ENCODE data around the gene VKORC1.
"Not testable (repeated sequence)": the region's sequence is repeated elsewhere in the genome, so short reads cannot be mapped to it uniquely, and the experiment has no call there.

VKORC1 gene

DNA sequence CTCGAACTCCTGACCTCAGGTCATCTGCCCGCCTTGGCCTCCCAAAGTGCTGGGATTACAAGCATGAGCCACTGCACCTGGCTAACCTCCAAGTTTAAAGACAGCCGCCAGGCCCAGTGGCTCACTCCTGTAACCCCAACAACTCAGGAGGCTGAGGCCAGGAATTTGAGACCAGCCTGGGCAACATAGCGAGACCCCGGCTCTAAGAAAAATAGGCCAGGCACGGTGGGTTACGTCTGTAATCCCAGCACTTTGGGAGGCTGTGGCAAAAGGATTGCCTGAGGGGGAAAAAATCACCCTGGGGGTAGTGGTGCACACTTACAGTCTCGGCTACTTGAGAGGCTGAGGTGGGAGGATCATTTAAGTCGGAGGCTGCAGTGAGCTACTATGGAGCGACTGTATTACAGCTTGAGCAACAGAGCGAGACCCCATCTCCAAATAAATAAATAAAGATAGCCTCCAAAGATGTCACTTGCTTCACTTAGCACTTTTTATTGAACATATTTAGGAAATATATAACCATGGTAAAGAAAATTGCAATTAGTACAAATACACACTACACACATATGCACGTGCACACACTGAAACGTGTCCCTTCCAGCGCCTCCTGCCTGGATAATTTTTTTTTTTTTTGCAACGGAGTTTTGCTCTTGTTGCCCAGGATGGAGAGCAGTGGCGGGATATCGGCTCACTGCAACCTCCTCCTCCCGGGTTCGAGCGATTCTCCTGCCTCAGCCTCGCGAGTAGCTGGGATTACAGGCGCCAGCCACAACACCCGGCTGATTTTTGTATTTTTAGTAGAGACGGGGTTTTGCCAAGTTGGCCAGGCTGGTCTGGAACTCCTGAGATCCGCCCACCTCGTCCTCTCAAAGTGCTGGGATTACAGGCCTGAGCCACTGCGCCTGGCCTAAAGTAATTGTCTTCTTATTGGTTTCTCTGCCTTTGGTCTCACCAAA lies 12.2 kb upstream of the VKORC1 start:
- DNase-seq, result no peak

DNA sequence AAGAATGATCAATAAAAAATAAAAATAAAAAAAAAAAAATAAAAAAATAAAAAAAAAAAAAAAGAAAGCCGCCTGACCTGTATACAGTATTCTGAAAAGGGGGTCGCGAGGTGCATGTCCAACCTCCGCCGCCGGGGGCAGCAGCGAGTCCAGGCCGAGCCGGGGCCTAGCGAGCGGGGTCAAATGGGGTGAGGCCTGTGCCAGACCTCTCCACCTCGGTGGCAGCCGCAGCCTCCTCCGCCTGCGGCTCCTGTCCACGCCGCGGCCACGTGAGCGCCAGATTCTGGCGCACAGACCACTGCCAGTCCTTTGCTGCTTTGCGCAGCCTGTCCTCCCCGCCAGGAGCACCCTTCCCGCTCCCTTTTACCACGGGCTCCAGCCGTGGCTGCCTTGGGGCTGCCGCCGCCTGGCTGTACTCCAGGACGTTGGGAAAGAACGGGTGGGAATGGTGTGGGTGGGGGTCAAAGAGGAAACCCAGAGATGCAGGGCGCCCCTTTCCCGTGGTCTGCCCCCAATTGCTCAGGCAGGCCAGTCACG lies 11.1 kb upstream of the VKORC1 start:
- peak; percentile 45 to 46 for DNase-seq

DNA sequence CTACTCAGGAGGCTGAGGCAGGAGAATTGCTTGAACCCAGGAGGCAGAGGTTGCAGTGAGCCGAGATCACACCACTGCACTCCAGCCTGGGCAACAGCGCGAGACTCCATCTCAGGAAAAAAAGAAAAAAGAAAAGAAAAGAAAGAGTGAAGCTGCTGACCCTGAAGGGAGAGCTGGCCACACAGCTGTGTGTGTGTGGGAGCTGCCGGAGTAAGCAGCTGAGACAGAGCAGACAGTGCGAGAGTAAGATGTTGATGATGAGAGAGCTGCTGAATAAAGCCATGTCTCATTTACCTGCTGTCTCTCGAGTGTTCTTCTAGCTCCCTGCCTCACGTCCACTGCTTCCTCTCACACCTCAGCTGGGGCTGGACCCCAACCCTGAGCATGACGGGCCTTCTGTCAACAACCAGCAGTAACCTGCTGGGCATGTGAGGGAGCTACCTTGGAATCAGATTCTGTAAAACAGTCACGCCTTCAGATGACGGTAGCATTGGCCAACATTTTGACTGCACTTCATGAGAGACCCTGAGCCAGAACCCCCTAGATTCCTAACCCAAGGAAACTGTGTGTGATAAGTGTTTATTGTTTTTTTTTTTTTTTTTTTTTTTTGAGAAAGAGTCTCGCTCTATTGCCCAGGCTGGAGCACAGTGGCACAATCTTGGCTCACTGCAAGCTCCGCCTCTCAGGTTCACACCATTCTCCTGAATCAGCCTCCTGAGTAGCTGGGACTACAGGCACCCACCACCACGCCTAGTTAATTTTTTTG lies 6.5 kb upstream of the VKORC1 start:
- not testable (repeated sequence) for DNase-seq

DNA sequence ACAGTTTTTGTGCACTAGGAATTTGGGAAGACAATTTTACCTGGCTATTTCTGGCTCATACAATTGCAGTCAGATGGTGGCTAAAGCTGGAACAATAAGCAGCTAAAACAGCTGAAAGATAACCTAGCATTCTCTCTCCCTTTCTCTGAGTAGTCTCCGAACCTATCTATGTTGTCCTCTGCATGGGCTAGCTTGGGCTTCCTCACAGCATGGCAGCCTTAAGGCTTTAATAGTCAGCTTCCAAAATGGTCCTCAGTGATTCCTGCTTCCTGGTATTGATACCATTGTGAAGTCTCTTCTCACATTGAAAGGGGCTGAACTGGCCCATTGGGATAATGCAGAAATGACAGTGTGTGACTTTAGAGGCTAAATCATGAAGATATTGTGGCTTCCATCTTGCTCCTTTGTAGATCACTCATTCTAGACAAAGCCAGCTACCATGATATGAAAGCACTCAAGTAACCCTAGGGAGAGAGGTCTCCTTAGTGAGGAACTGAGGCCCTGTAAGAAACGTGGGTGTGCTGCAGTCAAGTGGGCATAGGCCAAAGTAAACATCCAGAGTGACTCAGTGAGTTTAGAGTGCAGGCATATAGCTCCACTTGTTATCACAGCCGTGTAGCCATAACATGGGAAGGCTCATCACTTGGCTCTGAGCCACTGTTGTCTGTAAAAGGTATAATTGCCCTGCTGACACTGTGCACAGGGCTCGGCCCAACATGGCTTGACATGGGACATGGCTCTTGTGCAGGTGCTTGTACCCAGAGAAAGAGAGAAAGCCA lies 5.5 kb upstream of the VKORC1 start:
- DNase-seq, result no peak

DNA sequence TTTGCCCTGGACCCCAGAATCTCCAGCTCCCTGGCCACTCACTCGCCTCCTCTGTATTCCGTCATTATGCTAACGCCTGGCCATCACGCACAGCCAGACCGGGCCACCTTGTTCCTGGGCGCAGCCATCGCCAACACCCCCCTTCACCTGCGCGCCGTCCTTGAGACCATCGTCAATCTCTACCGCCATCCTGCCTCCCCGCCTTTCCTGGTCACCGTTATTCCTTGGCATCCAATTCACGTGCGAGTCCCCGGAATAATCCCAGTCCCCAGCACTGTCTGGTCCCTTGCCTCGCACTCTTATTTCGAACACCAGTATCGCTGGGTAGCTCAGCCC lies 541 bp downstream of the VKORC1 start:
- no peak for DNase-seq

DNA sequence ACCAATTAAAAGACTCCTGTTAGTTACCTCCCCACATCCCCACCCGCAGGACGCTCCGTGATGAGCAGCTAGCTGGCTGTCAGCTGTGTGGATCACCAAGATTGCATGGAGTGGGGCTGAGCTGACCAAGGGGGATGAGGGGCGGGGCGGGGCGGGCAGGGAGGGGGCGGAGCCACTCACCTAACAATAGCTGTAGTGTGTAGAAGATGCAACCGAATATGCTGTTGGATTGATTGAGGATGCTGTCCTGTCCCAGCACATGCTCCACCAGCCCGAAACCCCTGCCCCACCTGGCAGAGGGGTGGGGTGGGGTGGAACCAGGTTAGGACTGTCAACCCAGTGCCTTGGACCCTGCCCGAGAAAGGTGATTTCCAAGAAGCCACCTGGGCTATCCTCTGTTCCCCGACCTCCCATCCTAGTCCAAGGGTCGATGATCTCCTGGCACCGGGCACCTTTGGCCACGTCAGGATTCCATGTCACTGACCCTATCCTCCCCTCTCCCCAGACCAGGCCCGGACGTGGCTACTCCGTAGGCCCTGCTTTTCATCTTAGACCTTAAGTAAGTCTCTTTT lies 1.4 kb downstream of the VKORC1 start:
- DNase-seq, result peak in 1 of 2 experiments; percentile 5

DNA sequence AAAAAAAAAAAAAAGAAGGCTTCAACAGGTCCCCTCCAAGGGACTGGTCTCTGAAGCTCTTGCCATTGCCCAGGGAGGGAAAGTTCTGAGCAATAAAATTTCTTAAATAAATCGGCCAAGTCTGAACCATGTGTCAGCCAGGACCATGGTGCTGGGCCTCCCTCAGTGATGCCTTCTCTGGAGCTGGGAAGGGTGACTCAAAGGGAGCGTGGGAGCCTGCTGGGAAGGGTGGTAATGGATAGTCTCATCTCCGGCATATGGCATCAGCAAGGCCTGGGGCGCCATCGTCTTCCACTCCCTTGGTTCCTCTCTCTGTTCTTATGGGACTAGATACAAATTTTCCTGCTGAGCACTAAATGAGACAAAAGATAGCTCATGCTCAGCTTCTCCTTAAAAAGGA lies 2.3 kb downstream of the VKORC1 start:
- DNase-seq, result no peak

DNA sequence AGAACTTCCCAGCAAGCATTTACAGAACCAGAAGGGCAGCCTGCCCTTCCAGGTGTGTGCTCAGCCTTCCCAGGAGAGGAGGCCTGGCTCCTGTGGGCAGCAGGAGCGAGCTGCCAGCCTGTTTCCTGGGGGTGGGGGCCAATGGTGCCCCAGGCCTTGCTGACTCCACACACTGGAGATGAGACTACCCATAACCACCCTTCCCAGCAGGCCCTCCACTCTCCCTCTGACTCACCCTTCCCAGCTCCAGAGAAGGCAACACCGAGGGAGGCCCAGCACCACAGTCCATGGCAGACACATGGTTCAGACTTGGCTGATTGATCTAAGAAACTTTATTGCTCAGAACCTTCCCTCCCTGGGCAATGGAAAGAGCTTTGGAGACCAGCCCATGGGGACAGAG lies 4.1 kb downstream of the VKORC1 start:
- DNase-seq, result no peak

DNA sequence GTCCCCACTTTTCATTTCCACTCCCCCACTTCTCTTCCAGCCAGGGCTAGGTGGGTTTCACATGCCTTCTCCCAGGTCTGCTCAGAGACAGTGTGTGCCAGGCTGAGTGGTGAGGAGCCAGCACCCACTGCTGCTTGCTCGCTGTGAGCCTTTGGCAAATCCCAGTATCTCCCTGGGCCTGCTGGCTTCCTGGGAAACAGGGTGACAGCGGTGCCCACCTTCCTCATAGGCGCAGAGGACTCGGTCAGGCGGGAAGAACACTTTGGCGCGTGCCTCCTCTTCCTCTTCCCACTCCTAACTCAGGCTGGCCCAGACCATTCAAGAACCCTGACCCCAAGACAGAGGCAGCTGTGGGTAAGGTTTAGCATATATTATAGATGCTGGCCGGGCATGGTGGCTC lies 5.4 kb downstream of the VKORC1 start:
- no peak for DNase-seq

DNA sequence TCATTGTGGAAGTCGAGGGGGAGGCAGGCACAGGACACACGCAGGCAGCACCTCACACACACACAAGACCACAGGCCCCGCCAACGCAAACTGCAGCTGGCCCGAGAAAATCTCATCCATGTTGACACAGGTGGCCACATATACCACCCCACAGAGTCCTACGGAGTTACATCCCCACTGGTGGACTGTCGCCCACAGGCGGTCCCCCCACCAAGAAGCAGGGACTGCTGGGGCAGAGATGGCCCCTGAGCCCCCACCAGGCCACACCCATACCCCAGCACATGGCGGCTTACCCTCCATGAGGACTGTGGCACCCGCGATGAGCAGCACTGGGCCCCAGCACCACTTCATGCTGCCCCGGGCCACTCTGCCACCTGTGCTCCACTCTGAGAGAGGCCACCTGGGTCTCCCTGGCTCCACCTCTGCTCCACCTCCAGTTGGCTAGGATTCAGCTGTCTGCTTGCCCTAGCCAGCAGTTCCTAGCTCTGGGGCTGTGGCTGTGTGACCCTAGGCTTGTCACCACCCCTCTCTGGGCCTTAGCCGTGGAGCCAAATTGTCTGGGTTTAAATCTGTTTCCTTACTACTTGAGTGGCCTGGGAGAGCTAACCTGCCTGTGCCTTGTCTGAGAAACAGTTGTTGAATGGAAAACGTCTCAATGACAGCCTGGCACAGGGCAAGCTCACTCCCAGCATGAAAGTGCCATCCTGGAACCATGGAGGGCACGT lies 6.0 kb downstream of the VKORC1 start, which contains the start of gene PRSS53:
PRSS53 (minus strand) TSS at position 485 of the 725 bp plus-strand sequence; CDS start at position 351, 134 bp downstream.
- DNase-seq, result no peak

DNA sequence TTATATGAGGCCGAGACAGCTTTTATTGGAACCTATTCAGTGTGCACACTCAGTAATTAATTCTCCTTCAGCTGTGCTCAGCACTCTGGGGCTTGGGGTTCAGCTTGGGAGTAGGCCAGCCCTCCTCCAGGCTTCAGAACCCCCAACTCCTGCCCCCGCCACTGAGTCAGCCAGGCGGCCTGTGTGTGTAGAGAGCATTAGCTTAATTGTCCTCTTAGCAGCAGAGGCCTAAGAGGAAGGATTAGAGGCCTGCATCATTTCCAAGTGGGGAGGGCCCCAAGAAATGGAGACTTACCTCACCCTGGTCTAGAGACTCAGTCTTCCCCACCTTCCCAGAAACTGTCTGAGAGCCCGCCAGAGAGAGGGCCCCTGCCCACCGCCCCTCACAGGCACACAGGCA lies 6.6 kb downstream of the VKORC1 start:
- DNase-seq, result no peak

DNA sequence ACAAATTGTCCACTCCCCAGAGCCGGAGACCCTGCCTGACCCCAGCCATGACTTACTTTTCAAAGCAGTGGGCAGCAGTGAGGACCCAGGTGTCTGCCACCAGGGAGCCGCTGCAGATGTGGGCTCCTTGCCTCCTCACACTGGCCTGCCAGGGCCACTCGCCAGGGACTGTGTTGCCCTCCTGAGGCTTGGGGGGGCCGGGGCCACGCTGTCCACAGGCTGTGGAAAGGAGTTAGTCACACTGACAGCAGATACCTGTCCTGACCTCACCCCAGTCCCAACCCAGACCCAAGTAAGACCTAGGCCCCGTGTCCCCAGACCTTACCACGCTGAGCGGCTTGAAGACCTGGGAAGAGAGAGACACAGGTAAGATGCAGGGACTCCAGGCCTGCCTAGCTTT lies 7.1 kb downstream of the VKORC1 start:
- DNase-seq, result no peak

DNA sequence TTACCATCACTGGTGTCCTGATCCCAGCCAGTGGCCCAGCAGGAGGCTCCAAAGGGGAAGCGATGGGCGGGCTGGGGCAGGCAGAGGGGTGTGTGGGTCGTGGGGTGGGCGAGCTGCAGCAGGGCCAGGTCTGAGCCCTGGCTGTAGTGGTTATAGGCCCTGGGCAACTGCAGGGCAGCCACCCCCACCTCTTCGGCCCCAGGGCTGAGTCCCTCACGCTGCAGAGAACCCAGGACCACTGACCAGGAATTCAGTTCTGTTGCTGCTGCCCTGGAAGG lies 8.0 kb downstream of the VKORC1 start:
- DNase-seq, result no peak

DNA sequence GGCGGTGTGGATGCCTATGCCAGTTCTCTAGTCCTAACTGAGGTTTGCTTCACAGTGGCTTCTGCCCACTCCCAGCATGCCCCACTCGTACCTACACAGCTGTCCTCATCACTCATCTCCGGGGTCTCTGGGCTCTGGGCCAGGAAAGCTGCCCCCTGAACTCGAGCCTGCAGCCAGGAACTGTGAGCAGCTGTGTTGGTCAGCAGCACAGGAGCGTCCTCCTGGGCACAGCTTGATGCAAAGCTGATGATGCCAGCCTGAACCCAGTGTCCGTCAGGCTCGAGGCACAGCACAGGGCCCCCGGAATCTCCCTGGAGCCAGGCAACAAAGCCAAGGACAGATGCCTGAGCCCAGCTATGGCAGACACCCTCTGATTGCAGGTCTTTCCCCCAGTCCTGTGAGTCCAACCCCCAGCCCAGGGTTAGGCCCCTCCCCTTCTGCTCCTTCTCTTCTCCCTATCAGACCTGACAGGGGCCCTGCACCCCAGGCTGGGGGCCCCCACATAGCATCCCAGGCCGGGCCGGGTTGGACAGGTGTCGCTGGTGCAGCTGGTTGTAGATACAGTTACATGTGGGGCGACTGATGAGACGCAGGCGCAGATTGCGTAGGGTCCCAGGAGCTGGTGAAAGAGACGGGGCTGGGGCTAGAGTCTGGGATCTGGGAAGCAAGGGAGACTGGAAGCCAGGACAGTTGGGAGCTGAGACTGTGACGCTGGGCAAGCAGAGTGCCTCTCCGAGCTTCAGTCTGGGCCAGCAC lies 8.5 kb downstream of the VKORC1 start:
- no peak for DNase-seq

DNA sequence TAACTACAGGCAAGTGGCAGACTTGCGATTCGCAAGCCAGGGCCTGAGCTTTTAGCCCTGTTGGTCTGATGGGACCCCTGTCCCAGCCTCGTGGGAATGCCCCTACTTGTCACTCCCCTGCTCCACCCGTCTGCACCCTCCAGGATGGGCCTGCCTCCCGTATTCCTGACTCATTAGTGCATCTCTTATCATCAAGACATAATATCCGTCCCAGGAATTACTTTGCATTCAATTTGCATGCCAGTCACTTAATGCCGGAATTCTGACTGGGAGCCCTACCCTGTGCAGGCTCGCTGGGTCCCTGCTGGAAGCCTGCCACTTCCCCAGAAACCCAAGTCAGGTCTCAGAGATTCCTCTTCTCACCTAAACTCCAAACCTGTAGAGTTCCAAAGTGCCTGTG lies 9.2 kb downstream of the VKORC1 start:
- DNase-seq, result no peak

DNA sequence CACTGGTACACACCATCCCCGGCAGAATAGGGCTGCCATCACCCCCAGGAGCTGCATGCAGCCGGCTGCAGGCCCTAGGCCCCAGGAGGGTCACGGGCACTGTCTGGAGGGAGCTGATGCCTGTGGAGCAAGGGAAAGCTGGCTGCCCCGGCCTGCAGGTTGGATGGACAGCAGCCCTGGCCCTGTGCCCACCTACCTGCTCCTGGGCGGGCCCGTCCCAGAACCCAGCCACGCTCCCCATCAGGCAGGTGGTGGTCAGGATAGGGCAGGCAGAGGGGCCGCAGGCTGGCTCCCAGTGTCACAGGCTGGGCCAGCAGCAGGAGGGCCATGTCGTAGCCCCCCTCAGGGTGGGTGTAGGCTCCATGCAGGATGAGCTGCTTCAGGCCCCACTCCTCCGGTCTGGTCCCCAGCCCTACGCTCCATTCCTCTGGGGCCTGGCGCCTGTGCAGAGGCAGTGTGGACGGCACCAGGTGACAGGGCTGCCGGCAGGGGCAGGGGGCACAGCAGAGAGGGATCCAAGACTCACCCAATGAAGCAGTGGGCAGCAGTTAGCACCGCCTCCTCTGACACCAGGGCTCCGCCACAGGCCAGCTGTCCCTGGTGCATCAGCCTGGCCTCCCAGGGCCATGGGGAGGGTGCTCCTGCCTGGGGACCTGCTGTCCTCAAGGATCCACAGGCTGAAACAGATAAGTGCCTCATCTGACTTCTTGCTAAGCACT lies 9.9 kb downstream of the VKORC1 start:
- DNase-seq, result no peak

DNA sequence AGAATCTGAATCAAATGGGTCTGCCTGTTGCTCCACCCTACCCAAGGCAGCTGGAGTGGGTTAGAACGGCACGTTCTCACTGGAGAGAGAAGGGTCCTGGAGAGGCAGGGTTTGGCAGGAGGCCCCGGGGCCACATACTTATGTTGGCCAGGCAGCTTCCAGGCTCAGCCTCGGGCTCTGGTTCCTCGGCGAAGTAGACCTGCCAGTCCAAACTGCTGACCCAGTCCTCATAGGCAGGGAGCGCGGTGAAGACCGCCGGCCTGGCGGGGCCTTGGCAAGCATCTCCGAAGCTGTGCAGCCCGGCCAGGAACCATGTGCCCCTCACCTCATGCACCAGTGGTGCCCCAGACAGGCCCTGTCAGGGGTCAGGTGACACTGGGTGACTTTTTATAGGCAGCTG lies 10.6 kb downstream of the VKORC1 start:
- no peak for DNase-seq

DNA sequence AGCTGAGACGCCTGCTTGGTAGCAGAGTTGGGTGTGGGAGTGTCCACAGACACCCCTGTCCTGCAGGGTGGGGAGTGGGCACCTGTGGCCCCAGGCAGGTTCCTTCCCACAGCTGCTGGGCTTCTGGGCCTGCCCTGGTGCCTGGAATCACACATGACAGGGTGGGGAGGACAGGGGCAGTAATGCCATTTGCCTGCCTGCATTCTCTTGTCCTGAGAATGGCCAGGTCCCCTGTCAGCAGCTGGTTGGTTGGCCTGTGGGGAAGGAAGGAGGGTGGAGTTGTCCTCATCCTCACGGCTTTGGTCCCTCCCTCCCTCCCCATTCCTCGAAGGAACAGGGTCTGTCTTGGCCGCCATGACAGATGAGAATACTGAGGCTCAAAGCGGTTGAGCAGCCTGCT lies 11.0 kb downstream of the VKORC1 start:
- DNase-seq, result no peak

DNA sequence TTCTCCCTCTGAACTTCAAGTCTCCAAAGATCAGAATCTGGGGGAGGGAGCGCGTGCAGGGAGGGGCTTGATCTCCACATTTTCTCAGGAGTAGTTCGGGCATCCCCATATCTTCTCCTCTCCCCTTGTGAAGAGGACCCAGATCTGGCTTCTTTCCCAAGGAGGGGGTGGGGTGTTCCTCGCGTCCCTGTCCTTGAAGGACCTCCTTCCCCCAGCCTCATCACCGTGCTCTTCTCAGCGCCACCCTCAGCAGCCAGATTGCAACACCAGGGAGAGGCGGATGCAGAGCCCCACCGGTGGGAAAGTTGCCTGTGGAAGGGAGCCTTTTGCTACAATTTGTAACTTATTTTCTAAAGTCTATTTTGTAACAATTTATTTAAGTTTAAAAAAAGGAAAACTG lies 11.5 kb downstream of the VKORC1 start:
- DNase-seq, result no peak

DNA sequence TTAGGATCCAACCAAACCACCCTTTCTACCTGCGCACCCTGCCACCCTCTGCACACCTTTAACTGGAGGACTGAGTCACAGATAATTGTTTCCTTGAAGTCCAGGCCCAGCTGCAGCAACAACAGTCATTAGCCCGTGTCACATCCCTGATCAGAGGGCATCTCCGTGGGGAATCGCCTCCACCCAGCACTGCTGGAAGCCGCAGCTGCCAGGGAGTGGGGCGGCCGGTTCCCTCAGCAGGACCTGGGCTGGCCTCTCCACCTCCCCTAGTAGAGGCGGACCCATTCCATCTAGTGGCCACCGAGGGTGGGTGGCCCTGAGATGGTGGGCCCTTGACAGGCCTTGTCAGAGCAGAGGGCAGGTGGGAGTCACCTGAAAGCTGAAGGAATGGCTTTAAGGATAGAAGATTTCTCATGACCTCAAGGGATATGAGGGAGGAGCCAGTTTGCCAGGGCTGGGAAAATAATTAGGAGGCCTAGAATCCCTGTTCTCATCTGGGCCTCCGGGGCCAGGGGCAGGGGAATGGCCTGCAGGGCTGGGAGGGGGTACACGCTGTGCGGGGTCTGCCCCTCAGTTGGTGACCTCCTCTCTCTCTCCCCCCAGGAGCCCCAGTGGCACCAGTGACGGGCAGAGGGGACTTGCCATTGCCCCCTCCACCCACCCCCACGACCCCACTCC lies 12.1 kb downstream of the VKORC1 start:
- no peak for DNase-seq
